K562 (cell line): ENCODE measurements around the gene OR5AC2.

ENCODE experiments used
- E2F6 ChIP-seq, 2 experiments: IDR thresholded peaks; 2 replicates each; pipeline ENCODE4 v1.6.1; 2011; ENCODE audit warnings: borderline replicate concordance in 1 of 2, control low read depth in 1 of 2, low read depth in 1 of 2, low read length in 1 of 2, mild to moderate bottlenecking in 1 of 2, mixed read lengths in 1 of 2, moderate library complexity in 1 of 2; ENCODE audit not compliant: insufficient read depth in 1 of 2, insufficient read length in 1 of 2, poor library complexity in 1 of 2, severe bottlenecking in 1 of 2; ENCODE audit errors: extremely low read depth in 1 of 2
- EP300 ChIP-seq: IDR thresholded peaks from 2 replicates; pipeline ENCODE4 v1.6.1; 2012; ENCODE audit warnings: low read length, improper control_type of control experiment
- SAP30 ChIP-seq: fragments of 200-600 bp; sonication (generic); IDR thresholded peaks from 2 replicates; pipeline ENCODE4 v1.6.1; 2012; ENCODE audit warnings: borderline replicate concordance, low read depth, mild to moderate bottlenecking, moderate library complexity, low read length, control low read depth, inconsistent platforms; ENCODE audit not compliant: insufficient read depth, poor library complexity, severe bottlenecking

- TF ChIP-seq EP300 (no peak), E2F6 (IDR thresholded peaks at IDR 0.05; ENCODE audit: borderline replicate concordance in 1 of 2, extremely low read depth in 1 of 2, insufficient read depth in 1 of 2, insufficient read length in 1 of 2, low read depth in 1 of 2, low read length in 1 of 2, poor library complexity in 1 of 2, severe bottlenecking in 1 of 2) (no peak), SAP30 (no peak)
Measured at GRCh38 chr3:98056035-98056434, 30.9 kb upstream of the OR5AC2 start.
